HG02938 (cell line): ENCODE measurements around the gene ARHGEF19.
"Not testable (repeated sequence)": the region's sequence is repeated elsewhere in the genome, so short reads cannot be mapped to it uniquely, and the experiment has no call there.

ENCODE experiments used
- ATAC-seq: cut with Tn5 transposase; IDR thresholded peaks from one replicate; pipeline ENCODE4 v1.9.1; 2021; ENCODE audit warnings: mild to moderate bottlenecking, moderate library complexity; ENCODE audit not compliant: unreplicated experiment

The ARHGEF19 gene

DNA sequence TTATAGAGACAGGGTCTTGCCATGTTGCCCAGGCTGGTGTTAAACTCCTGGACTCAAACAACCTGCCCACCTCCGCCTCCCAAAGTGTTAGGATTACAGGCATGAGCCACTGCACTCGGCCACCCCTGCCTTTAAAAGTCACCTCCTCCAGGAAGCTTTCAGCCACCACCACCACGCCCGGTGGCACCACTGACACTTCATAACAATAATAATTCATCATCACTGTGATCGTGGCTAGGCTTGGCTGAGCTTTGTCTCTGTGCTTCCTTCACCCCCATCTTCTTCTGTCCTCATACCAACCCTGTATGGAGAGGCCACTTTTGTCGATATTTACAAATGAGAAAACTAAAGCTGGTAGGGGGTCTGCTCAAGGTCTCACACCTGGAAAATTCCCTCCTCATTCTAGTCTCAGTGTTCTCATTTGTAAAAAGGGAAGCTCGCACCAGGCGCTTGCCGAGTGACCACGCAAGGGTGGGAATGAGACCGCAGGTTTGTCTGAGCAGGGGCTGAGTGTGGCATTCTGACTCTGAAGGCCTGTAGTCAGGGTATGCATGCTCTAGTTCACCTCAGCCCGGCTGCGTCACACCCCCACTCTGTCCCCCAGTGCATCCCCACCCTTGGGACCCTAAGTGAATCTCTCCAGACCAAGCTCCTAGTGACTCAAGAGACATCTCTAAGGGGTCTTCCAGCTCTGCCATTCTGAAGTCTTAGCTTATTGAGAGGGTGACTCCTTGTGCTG lies 43.7 kb downstream of the ARHGEF19 start:
- no peak for ATAC-seq

- ATAC-seq: not testable (repeated sequence)
Measured at GRCh38 chr1:16168144-16168495, 44.3 kb downstream of the ARHGEF19 start.

- no peak for ATAC-seq
Measured at GRCh38 chr1:16167331-16168143, 44.9 kb downstream of the ARHGEF19 start.

GRCh38 chr1:16166117-16166516 lies 46.3 kb downstream of the ARHGEF19 start:
- ATAC-seq: no peak

- no peak for ATAC-seq
Measured at GRCh38 chr1:16165548-16165947, 46.9 kb downstream of the ARHGEF19 start.

GRCh38 chr1:16165073-16165364 lies 47.4 kb downstream of the ARHGEF19 start:
- no peak for ATAC-seq

- no peak for ATAC-seq
Measured at GRCh38 chr1:16164213-16165072, 48.0 kb downstream of the ARHGEF19 start.

DNA sequence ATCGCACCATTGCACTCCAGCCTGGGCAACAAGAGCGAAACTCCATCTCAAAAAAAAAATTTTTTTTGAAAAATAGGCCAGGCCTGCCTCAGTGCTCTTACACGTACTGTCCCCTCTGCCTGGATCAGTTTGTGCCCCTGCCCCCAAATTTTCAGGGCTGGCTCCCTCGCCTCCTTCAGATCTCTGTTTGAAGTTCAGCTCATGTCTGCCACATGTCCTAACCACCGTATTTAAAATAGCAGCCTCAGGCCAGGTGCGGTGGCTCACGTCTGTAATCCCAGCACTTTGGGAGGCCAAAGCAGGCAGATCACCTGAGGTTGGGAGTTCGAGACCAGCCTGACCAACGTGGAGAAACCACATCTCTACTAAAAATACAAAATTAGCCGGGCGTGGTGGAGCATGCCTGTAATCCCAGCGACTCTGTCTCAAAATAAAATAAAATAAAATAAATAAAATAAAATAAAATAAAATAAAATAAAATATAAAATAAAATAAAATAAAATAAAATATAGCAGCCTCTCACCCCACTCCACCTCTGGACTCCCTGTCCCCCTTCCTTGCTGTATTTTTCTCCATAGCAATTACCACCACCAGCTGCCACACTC lies 48.7 kb downstream of the ARHGEF19 start:
- ATAC-seq: not testable (repeated sequence)

DNA sequence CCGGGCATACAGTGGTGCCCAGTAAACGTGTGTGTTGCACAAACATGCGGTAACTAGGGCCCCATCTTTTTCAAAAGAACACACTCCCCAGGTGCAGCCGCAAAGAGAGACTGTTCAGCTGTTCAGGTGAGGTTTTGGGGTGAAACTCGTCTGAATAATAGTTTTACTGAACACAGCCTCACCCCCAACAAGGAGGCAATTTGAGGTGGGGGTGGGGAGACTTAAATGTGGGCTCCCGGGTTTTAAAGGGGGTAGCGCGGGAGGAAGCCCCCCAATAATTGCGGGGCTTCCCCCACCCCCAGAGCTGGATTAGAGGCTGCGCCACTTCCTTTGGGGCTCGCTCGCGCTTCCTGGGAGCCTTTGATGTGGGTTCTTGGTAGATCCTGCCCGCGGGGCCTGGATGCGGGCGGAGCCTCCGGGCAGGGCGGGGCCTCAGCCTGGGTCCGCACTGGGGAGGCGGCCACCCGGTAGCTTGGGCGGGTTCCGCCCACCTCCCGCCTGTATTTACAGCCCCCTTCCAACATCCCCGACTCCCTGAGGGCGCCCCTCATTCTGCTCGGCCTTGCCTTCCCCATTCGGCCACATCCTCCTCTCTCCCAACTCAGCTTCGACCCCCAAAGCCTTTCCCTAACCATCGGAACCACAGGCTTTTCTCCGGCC lies 50.2 kb downstream of the ARHGEF19 start:
- no peak for ATAC-seq

- no peak for ATAC-seq
Measured at GRCh38 chr1:16161717-16162116, 50.7 kb downstream of the ARHGEF19 start.

DNA sequence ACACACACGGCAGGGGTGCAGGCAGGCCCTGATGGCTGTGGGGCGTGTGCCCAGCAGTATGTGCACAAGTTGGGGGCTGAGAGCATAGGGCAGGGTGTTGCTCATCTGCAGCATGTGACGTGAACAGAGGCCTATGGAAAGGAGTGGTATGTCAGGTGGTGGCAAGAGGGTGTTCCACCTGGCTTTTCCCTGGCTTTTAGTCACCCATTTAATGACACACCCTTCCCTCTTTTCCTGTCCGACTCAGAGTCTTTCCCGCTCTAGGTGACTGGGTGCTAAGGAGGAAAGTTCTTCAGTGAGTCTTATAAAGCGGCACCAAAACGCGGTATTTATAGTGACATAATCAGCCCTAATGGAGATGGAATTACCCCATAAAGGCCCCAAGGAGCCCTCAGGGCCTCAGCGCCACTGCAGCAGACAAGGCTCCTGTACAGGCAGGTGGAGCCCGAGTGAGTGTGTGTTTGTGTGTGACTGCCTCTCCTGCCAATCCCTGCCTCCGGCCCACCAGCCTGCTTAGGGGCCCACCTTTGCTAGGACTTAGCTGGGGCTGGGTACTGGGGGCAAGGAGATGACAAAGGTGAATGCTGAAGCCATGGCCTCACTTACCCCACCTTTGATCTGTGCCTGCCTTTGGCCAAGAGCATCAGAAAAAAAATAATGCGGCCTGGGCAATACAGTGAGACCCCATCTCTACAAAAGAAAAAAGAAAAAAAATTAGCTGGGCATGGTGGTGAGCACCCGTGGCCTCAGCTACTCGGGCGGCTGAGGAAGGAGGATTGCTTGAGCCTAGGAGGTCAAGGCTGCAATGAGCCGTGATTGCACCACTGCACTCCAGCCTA lies 53.2 kb downstream of the ARHGEF19 start:
- no peak for ATAC-seq

DNA sequence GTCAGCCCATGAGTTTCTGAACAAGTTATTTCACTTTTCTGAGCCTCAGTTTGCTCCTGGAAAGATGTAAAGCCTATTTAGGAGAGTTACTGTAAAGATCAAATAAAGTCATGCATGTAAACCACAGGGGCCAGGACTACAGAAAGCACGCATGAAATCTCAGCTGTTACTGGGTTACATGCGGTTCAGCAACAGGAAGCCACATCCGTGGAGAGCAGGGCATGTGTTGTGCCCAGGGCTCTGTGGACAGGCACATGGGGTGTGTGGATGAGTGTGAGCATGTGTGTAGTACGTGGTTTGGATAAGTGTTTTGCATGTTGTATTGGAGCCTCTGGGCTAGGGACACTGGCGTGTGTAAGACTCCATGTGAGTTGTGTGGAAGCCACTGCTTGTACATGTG lies 54.4 kb downstream of the ARHGEF19 start:
- no peak for ATAC-seq

DNA sequence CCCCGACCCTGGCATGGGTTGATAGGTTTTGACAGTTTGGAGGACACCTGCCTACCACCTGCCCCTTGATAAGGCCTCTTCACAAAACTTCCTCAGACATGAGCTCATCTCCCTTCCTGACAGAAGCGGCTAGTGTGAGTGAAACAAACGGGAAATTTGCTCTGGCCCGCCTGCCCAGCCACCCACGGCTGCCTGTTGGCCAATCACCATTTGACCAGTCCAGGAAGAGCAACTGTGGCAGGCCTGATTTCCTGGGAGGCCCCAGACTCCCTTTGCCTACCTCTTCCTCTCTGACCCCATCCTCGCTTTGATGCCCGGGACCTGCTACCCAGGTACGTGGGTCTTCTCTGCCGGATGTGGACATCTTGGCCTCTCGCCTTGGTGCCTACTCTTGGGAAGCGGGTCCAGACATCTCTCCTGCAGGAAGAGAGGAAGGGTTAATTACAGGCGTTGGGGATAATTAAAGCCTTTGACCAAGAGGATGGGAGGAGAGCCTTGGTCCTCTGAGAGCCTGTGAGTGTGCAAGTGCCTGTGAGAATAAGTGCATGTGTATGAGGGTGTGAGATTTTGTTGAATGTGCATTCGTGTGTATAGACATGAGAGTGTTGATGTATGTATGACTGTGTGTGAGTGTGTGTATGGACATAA lies 55.5 kb downstream of the ARHGEF19 start:
- ATAC-seq: no peak

DNA sequence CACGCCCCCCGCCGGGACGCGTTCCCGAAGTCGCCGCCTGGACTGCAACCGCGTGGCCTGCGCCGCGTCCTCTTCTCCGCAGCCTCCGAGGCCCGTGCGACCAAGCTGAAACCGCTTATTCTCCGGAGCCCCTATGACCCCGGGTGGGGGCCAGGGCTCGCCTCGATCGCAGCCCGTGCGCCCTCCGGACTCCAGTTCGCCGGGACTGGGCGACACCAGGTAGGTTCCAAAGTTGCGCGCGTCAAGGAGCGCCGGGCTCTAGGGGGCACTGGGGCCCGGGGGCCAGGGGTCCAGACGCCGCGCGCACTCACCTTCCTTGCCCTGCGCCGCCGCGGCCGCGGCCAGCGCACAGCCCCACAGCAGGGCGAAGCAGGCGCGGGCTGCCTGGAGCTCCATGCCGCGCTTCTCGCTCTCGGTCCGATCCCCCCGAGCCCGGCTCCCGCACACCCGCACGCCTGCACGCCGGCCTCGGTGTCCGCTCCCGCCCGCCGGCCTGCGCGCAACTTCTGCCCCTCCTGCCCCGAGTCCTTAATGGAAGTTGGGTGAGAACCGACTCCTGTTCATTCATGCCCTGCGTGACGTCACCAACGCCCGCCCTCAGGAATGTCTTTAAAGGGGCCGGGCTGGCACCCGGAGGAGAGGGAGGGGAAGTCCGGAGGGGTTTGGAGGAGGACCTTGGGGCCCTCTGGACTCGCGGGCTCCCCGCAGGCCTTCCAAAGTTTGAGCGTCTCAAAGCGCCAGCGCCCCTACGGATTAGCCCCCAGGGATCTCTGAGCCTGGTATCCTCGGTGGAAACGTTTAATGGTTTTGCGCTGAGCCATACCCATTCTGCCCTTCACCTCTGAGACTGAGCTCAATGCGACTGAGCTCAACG lies 56.7 kb downstream of the ARHGEF19 start, which contains the start of gene EPHA2:
EPHA2 (minus strand) TSS at position 533 of the 874 bp plus-strand sequence; CDS start at position 396, 137 bp downstream.
- ATAC-seq: no peak

- ATAC-seq: no peak
Measured at GRCh38 chr1:16153999-16154673, 58.3 kb downstream of the ARHGEF19 start.

DNA sequence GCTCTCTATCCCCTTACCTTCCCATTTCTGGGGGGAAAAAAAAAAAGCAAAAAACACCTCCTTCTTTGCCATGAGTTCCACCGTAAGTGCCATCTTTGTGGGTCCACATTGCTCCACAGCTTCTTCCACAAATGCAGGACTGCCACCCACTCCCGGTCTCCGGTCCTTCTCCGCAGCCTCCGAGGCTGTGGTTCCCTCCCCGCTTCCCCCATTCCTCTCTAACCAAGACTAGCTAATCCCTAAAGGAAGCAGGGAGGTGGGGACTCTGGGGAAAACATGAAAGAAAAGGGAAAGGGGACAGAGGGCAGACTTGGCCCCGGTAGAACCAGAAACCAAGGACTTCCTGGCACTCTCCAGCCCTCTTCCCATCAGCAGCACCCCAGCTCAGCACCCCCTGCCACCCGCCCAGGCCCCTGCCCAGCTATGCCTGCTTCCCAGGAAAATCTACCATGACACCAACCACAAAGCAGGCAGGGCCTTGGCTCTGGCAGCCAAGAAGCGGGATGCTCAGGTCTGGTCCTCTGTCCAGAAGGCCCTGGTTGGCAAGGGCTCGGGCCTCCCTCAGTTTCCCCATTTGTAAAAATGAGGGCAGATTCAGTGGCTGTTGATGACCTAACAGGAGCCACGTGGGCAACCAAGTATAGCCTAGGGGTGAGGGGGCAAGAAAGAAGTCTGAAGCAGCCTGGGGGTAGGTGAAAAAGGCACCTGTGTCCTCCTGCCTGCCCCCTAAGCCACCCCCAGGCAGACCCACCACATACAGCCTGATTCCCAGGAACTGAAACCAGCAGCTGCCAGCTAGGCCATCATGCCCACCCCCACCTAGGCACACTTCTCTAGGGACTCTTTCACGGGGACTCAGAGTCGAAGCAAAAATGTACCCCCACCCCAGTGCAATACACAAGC lies 59.1 kb downstream of the ARHGEF19 start:
- no peak for ATAC-seq
